Measurements from ENCODE around the gene CYP26B1. TPM values are rescaled to one million over a fixed set of nuclear protein-coding genes. Genes with fewer than 3 reads are reported as not detected.

CYP26B1 gene
- total and polyA plus RNA-seq, 2 of the 8 experiments (the other 6 are each of a cell fraction or from before 2014, with no cell fraction given): 0.06 to 0.69 TPM

- no peaks in the 10 kb centered on the region for H3K36me3 ChIP-seq (ENCODE audit: control insufficient read depth in 2 of 4, insufficient read depth in 4 of 4, low read length in 3 of 4)
- H3K4me1 ChIP-seq (replicated peaks in 1 of 4; ENCODE audit: control insufficient read depth in 3 of 4, insufficient read depth in 4 of 4, low read length in 3 of 4): no peaks in the 10 kb centered on the region; a peak in 1 of 7 replicates
- H2AFZ ChIP-seq (ENCODE audit: low read length): no peak overlapping the region
- no peak overlapping the region for H2BK12ac ChIP-seq (ENCODE audit: low read depth, low read length)
- no peaks in the 10 kb centered on the region for H4K20me1 ChIP-seq (replicated peaks in 1 of 2; ENCODE audit: control insufficient read depth in 1 of 2, insufficient read depth in 2 of 2, low read length in 2 of 2)
- H2BK20ac ChIP-seq (ENCODE audit: low read length): no peak overlapping the region
- H3K4me3 ChIP-seq (ENCODE audit: extremely low read depth in 1 of 4, insufficient read depth in 2 of 4, low read depth in 3 of 4, low read length in 4 of 4): no peak overlapping the region
- no peak overlapping the region for H3K18ac ChIP-seq (ENCODE audit: extremely low read depth, low read length)
- 96% methylated on average over 4 of the region's 4 CpGs; no CpG with 5 or more reads in 1 of the 2 experiments for WGBS, 2 experiments (ENCODE audit: extremely low coverage in 1 of 2, insufficient coverage in 1 of 2, insufficient read length in 1 of 2, insufficient replicate concordance in 2 of 2, low coverage in 1 of 2, low lambda C conversion rate in 2 of 2, missing lambda C conversion rate in 1 of 2)
- POLR2A ChIA-PET (ENCODE audit: partially characterized antibody): no interaction called here
- no peak overlapping the region for H2BK15ac ChIP-seq (ENCODE audit: low read length)
- H3K9me3 ChIP-seq (ENCODE audit: insufficient read depth in 2 of 2, low read depth in 1 of 2, low read length in 1 of 2): no peaks in the 10 kb centered on the region
- no peaks in the 10 kb centered on the region for H3K79me2 ChIP-seq (ENCODE audit: control insufficient read depth in 1 of 2, insufficient read depth in 2 of 2, low read length in 2 of 2)
- H2BK5ac ChIP-seq (ENCODE audit: low read depth, low read length): no peak overlapping the region
- FAIRE-seq: no peak
- no peak overlapping the region for H3K56ac ChIP-seq (replicated peaks; ENCODE audit: insufficient read length, low read depth, low read length)
- TF ChIP-seq POLR2A (IDR thresholded peaks at IDR 0.05; ENCODE audit: control extremely low read depth in 1 of 2, low read depth in 2 of 2, low read length in 2 of 2) (no peak), SAP30 (IDR thresholded peaks at IDR 0.05; ENCODE audit: insufficient read depth, insufficient replicate concordance, low read length) (no peak), CHD2 (IDR thresholded peaks at IDR 0.05; ENCODE audit: low read length) (no peak), SRF (IDR thresholded peaks at IDR 0.05; ENCODE audit: low read depth, low read length) (no peak), SP2 (IDR thresholded peaks at IDR 0.05; ENCODE audit: low read length) (no peak), TCF12 (IDR thresholded peaks at IDR 0.05; ENCODE audit: low read depth, low read length) (no peak)
- DNase-seq (ENCODE audit: low read depth in 1 of 2, low spot score in 2 of 2): no peak
- H3K79me1 ChIP-seq (ENCODE audit: low read depth, low read length): no peaks in the 10 kb centered on the region
- no peak overlapping the region for H3K14ac ChIP-seq (ENCODE audit: insufficient read length)
- no peak overlapping the region for H2BK120ac ChIP-seq (replicated peaks; ENCODE audit: low read depth, low read length)
- no peak overlapping the region for H3K4ac ChIP-seq (replicated peaks; ENCODE audit: insufficient read length, low read depth, low read length)
- no peak overlapping the region for H2AK5ac ChIP-seq (ENCODE audit: low read depth, low read length)
- no peak overlapping the region for H3K27ac ChIP-seq (ENCODE audit: low read depth, low read length)
- no peaks in the 10 kb centered on the region for H3K23me2 ChIP-seq (ENCODE audit: low read depth, low read length)
- H3K9ac ChIP-seq (replicated peaks in 1 of 4; ENCODE audit: extremely low read depth in 1 of 4, low read depth in 3 of 4, low read length in 3 of 4): no peak overlapping the region
- H3K27me3 ChIP-seq (replicated peaks in 1 of 4; ENCODE audit: control insufficient read depth in 3 of 4, extremely low read depth in 1 of 4, insufficient read depth in 3 of 4, low read length in 3 of 4): no peaks in the 10 kb centered on the region
- H4K91ac ChIP-seq (replicated peaks; ENCODE audit: insufficient read length, low read length): no peak overlapping the region
- no peak overlapping the region for H4K5ac ChIP-seq (ENCODE audit: insufficient read length, low read depth, low read length)
- no peak overlapping the region for H3K23ac ChIP-seq (ENCODE audit: insufficient read length)
- no peak overlapping the region for H3K4me2 ChIP-seq (ENCODE audit: insufficient read depth in 1 of 2, low read depth in 2 of 2, low read length in 2 of 2)
- CTCF ChIA-PET (ENCODE audit: partially characterized antibody): interaction anchor here (1.0 to 1.9 kb wide), 3 partner anchors 10 to 87 kb away, joined by 3 to 6 read pairs (median 3); no protein-coding TSS in a partner anchor
- no peak overlapping the region for H4K8ac ChIP-seq (ENCODE audit: extremely low read depth, insufficient read depth, low read length)
Measured at GRCh38 chr2:72094701-72095100, 53.0 kb downstream of the CYP26B1 start.

Data from H1 (cell line).